Keratinocyte (primary cell): ENCODE results near the gene CCDC87.

Source experiments
- CTCF ChIP-seq, 3 experiments: IDR thresholded peaks in 1 of 3; conservative IDR thresholded peaks in 1 of 3; optimal IDR thresholded peaks in 1 of 3; 2 replicates in 2 of 3; 3 replicates in 1 of 3; pipeline versions ENCODE3 to v1.5.1; 2011; ENCODE audit warnings: low read length in 3 of 3, mild to moderate bottlenecking in 3 of 3, moderate library complexity in 2 of 3, control low read depth in 1 of 3, inconsistent platforms in 1 of 3; ENCODE audit not compliant: insufficient read depth in 2 of 3; ENCODE audit errors: extremely low read depth in 1 of 3
- EZH2 ChIP-seq: IDR thresholded peaks from one replicate; pipeline ENCODE4 v1.6.1; 2012; ENCODE audit warnings: inconsistent platforms, mild to moderate bottlenecking, low read length, moderate library complexity

GRCh38 chr11:66564984-66565383 lies 27.9 kb downstream of the CCDC87 start:
- TF ChIP-seq CTCF (optimal IDR thresholded peaks at IDR 0.05 in 1 of 3, IDR thresholded peaks at IDR 0.05 in 1 of 3, conservative IDR thresholded peaks at IDR 0.05 in 1 of 3; ENCODE audit: extremely low read depth in 1 of 3, insufficient read depth in 2 of 3, low read length in 3 of 3) (no peak), EZH2 (no peak)
